ENCODE data around the gene ORC6. TPM values are rescaled to one million over a fixed set of nuclear protein-coding genes. Genes with fewer than 3 reads are reported as not detected.

Gene ORC6
- total RNA-seq, 1 experiment from 2014 or later, result 95.0 TPM

GRCh38 chr16:46650254-46650623 is 39.2 kb upstream of the ORC6 start:
- no peak overlapping the region for H2BK12ac ChIP-seq (ENCODE audit: insufficient read length, low read depth, low read length)
- H3K18ac ChIP-seq (ENCODE audit: insufficient read length, low read depth, low read length), result no peak overlapping the region
- no peak overlapping the region for H2AK5ac ChIP-seq (ENCODE audit: insufficient read length, low read length)
- Mint-ChIP-seq H3K9me3 (peaks cover 5 to 8% of the 10 kb centered on the region in 2 experiments; a peak in 3 of 5 replicates), H3K27ac (no peak overlapping the region; a peak in 1 of 7 replicates), H3K4me1 (peaks cover 6 to 13% of the 10 kb centered on the region in 2 experiments; a peak in 3 of 4 replicates), H3K36me3 (ENCODE audit: insufficient read depth in 1 of 3, low read depth in 3 of 3) (no peaks in the 10 kb centered on the region; a peak in 1 of 7 replicates), H3K27me3 (ENCODE audit: low read depth) (peaks cover 7% of the 10 kb centered on the region), H3K4me3 (no peak overlapping the region)
- H3K23me2 ChIP-seq (ENCODE audit: insufficient read length, low read depth, low read length, poor library complexity, severe bottlenecking), result no peaks in the 10 kb centered on the region
- no peak overlapping the region for H3K4me2 ChIP-seq (ENCODE audit: insufficient read depth, insufficient read length, low read length)
- H3T11ph ChIP-seq (ENCODE audit: low read length), result no peak overlapping the region
- no peak overlapping the region for H2BK5ac ChIP-seq (ENCODE audit: insufficient read length, low read length)
- H4K91ac ChIP-seq (ENCODE audit: insufficient read length, low read depth, low read length), result no peak overlapping the region
- H2BK120ac ChIP-seq (ENCODE audit: low read depth, low read length, poor library complexity, severe bottlenecking), result no peak overlapping the region
- DNase-seq, result no peak
- H2BK20ac ChIP-seq (ENCODE audit: low read depth, low read length, poor library complexity, severe bottlenecking), result no peak overlapping the region
- H2BK15ac ChIP-seq (ENCODE audit: low read depth, low read length), result no peak overlapping the region
- no peak overlapping the region for H3K9ac ChIP-seq (ENCODE audit: extremely low read depth, insufficient read length, low read length)
- no peaks in the 10 kb centered on the region for H3K79me1 ChIP-seq (ENCODE audit: insufficient read depth, low read depth, low read length, poor library complexity, severe bottlenecking)
- H3K27ac ChIP-seq (ENCODE audit: insufficient read length, low read depth, low read length), result no peak overlapping the region
- H4K20me1 ChIP-seq (ENCODE audit: control insufficient read depth, insufficient read depth, insufficient read length), result no peaks in the 10 kb centered on the region
- no peak overlapping the region for H3K23ac ChIP-seq (ENCODE audit: insufficient read length, low read depth, low read length)
- H3K4me1 ChIP-seq (ENCODE audit: insufficient read depth, low read length), result no peaks in the 10 kb centered on the region; the same call in 1 of the 2 replicates
- H3K79me2 ChIP-seq (ENCODE audit: insufficient read depth, low read length), result no peaks in the 10 kb centered on the region
- no peaks in the 10 kb centered on the region for H3K27me3 ChIP-seq (ENCODE audit: insufficient read depth, low read length)
- WGBS (ENCODE audit: extremely low coverage, insufficient read length, low lambda C conversion rate), result no CpG with 5 or more reads among the region's 5 CpGs
- H3K56ac ChIP-seq (ENCODE audit: insufficient read length, low read depth, low read length), result no peak overlapping the region
- H3K4ac ChIP-seq (ENCODE audit: low read depth, low read length), result no peak overlapping the region
- H3K9me3 ChIP-seq (ENCODE audit: control insufficient read depth, low read depth, low read length), result no peaks in the 10 kb centered on the region
- no peak overlapping the region for H2AFZ ChIP-seq (ENCODE audit: low read length)
- no peak overlapping the region for H3K14ac ChIP-seq (ENCODE audit: insufficient read depth, low read length)
- H4K8ac ChIP-seq (replicated peaks; ENCODE audit: insufficient read length, low read depth, low read length), result no peak overlapping the region
- TF ChIP-seq, protein P1, sequence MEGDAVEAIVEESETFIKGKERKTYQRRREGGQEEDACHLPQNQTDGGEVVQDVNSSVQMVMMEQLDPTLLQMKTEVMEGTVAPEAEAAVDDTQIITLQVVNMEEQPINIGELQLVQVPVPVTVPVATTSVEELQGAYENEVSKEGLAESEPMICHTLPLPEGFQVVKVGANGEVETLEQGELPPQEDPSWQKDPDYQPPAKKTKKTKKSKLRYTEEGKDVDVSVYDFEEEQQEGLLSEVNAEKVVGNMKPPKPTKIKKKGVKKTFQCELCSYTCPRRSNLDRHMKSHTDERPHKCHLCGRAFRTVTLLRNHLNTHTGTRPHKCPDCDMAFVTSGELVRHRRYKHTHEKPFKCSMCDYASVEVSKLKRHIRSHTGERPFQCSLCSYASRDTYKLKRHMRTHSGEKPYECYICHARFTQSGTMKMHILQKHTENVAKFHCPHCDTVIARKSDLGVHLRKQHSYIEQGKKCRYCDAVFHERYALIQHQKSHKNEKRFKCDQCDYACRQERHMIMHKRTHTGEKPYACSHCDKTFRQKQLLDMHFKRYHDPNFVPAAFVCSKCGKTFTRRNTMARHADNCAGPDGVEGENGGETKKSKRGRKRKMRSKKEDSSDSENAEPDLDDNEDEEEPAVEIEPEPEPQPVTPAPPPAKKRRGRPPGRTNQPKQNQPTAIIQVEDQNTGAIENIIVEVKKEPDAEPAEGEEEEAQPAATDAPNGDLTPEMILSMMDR (conservative IDR thresholded peaks at IDR 0.05), result no peak
- H4K5ac ChIP-seq (ENCODE audit: insufficient read length, low read depth, low read length), result no peak overlapping the region

Measured in H9 (cell line).